ENCODE data around the gene SLC35G3.
"Not testable (repeated sequence)": the region's sequence is repeated elsewhere in the genome, so short reads cannot be mapped to it uniquely, and the experiment has no call there.

The SLC35G3 gene

GRCh38 chr17:35169835-35170363 lies 24.3 kb downstream of the SLC35G3 start:
- FAIRE-seq, result no peak
- DNase-seq (ENCODE audit: extremely low spot score, insufficient read length, low read depth), result no peak

GRCh38 chr17:35167666-35168065 lies 26.5 kb downstream of the SLC35G3 start:
- no peak for DNase-seq (ENCODE audit: extremely low spot score, insufficient read length, low read depth)
- no peak for FAIRE-seq

DNA sequence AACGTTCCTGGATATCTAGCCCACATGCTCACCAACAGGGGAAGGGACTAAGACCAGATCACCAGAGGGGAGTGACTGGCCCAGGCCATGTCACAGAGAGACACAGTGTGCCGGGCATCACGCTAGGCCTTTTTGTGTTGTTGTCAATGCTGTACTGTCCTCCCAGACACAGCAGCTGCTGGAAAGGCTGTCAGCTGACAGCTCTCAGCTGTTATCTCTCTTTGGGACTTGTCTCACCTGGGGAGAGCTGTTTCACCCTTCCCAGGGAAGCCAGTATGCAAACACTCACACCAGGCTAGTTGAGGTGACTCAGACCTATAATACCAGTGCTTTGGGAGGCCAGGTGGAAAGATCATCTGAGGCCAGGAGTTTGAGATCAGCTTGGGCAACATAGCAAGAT lies 27.1 kb downstream of the SLC35G3 start:
- no peak for FAIRE-seq
- no peak for DNase-seq (ENCODE audit: extremely low spot score, insufficient read length, low read depth)

DNA sequence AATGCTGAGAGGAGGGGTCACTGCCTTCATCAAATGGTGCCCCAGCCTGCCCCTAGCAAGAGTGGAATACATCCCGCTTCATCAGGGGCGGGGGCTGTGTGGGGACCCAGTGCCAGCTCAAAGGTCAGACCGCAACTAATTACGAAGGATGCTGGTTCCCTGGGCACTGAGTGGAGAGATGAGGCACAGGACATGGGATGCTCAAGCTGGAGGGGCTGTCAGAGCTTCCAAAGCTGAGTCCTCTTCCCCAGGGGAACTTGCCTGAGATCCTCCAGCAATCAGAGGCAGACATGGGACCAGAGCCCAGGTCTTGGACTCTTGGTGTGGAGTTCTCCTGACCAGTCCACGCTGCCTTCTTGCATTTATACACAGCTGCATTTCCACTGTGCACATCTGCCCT lies 27.7 kb downstream of the SLC35G3 start:
- FAIRE-seq (no peak), DNase-seq (ENCODE audit: extremely low spot score, insufficient read length, low read depth) (no peak)

GRCh38 chr17:35164716-35165115 lies 29.5 kb downstream of the SLC35G3 start:
- DNase-seq (ENCODE audit: extremely low spot score, insufficient read length, low read depth), result no peak
- no peak for FAIRE-seq

DNA sequence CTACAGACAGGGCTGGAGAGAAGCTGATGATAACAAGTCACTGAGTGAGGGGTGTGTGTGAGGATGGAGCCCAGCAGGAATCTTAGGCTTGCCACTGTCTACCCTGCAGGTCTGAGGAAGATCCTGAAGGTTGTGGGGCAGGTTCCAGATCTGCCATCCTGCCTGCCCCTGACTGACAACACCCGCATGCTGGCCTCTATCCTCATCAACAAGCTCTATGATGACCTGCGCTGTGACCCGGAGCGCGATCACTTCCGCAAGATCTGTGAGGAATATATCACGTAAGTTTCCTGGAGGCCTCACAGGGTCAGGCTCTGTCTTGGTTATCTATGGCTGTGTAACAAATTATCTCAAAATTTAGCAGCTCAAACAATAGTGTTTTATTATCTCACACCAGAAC lies 30.3 kb downstream of the SLC35G3 start:
- FAIRE-seq, result no peak
- DNase-seq (ENCODE audit: extremely low spot score, insufficient read length, low read depth), result no peak

DNA sequence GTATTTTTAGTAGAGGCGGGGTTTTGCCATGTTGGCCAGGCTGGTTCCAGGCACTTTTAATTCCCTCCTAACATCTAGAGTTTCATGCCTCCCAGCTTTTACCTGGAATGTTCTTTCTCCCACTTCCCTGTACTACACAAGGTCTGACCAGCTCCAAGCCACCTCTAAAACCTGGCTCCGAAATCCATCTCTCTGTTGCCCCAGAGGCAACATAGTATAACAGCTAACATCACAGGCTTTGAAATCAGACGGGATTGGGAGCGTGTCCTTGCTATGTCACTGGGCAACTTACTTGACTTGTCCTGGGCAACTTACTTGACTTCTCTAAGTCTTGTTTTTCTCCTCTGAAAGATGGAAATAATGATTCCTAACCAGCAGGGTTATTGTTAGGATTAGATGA lies 31.4 kb downstream of the SLC35G3 start:
- DNase-seq (ENCODE audit: extremely low spot score, insufficient read length, low read depth) (no peak), FAIRE-seq (no peak)

DNA sequence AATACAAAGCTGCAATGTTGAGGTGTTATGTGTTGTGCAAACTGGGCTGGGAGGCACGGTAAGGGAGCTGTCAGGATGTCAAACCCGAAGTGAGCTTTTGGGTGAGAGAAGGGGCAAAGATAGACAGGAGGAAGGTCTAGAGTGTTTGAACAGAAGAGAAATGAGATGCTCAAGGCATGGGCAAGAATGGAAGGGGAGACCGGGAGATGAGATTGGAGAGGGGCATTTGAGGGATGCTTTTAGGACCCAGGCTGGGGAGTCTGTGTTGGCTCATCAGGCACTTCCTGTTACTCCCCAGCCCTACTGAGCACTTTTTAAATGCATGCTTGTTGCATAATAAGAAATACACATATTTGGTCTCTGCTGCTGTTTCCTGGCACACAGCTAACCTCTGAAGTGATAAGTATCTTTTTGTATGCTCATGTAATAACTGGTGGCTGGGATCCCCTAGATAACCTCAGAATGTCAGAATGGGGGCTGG lies 32.9 kb downstream of the SLC35G3 start:
- FAIRE-seq (no peak), DNase-seq (ENCODE audit: extremely low spot score, insufficient read length, low read depth) (no peak)

GRCh38 chr17:35160354-35161201 lies 33.6 kb downstream of the SLC35G3 start:
- no peak for FAIRE-seq
- no peak for DNase-seq (ENCODE audit: extremely low spot score, insufficient read length, low read depth)

DNA sequence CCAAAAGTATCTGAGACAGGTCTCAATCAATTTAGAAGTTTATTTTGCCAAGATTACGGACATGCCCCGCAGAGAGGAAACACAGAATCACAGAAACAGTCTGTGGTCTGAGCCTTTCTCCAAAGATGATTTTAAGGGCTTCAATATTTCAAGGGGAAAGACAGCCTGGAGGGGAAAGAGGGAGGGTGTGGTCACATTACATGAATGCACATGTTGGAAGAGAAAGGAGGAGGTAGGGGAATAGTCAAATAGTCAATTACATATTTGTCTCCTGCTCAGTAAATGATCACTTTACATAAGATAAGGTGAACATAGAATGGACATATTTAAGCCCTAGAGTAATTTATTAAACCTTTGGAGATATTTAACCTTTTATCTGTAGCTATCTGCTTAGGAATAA lies 34.3 kb downstream of the SLC35G3 start:
- no peak for FAIRE-seq
- DNase-seq (ENCODE audit: extremely low spot score, insufficient read length, low read depth), result no peak

- FAIRE-seq (no peak), DNase-seq (ENCODE audit: extremely low spot score, insufficient read length, low read depth) (no peak)
These were observed 38.9 kb downstream of the SLC35G3 start for GRCh38 chr17:35155246-35155645.

DNA sequence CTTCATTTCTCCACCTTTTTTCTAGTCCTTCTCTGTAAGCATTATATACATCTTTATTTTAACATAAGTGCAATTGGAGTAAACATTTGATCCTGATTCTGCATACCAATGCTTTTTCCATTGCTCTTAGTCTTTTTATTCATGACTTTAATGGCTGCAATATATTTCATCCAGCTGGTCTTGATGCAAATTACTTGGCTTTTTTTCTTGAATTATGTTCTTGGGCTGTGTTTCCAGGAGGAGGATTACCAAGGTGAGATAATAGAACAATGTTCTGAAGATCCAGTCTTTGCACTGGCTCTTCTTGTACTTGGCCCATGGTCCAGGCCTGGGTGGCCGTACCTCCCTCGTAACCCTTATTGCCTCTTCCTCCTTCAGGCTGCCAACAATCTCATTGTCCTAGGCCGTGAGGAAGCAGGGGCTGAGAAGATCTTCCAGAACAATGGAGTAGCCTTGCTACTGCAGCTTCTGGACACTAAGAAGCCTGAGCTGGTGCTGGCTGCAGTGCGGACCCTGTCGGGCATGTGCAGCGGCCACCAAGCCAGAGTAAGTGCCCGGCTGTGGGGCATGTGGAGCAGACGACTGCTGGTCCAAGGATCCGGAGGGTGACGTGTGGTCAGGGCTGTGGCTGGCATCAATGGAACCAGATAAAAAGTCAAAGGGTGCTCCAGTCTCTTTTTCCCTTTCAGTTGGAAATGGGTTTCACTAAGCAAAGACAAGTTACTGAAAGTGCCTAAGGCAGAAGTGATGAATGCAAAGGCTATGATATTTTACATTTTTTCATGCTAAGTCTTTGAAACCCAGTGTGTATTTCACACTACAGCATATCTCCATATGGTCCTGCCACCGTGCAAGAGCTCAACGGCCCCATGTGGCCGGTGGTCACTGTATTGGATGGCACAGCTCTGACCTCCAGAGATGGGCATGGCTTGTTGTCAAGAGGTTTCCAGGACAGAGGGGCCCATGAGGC lies 39.7 kb downstream of the SLC35G3 start:
- FAIRE-seq (no peak), DNase-seq (ENCODE audit: extremely low spot score, insufficient read length, low read depth) (no peak)

- DNase-seq (ENCODE audit: extremely low spot score, insufficient read length, low read depth), result no peak
- no peak for FAIRE-seq
These were observed 41.6 kb downstream of the SLC35G3 start for GRCh38 chr17:35152421-35153140.

DNA sequence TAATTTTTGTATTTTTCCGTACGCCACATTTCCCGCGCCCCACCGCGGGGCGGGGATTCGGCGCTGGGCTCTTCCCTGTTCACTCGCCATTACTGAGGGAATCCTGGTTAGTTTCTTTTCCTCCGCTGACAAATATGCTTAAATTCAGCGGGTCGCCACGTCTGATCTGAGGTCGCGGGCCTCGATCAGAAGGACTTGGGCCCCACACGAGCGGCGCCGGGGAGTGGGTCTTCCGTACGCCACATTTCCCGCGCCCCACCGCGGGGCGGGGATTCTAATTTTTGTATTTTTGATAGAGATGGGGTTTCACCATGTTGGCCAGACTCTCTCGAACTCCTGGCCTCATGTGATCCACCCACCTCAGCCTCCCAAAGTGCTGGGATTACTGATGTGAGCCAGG lies 43.1 kb downstream of the SLC35G3 start:
- not testable (repeated sequence) for FAIRE-seq; DNase-seq (ENCODE audit: extremely low spot score, insufficient read length, low read depth)

GRCh38 chr17:35149941-35150340 lies 44.3 kb downstream of the SLC35G3 start:
- no peak for FAIRE-seq
- no peak for DNase-seq (ENCODE audit: extremely low spot score, insufficient read length, low read depth)

DNA sequence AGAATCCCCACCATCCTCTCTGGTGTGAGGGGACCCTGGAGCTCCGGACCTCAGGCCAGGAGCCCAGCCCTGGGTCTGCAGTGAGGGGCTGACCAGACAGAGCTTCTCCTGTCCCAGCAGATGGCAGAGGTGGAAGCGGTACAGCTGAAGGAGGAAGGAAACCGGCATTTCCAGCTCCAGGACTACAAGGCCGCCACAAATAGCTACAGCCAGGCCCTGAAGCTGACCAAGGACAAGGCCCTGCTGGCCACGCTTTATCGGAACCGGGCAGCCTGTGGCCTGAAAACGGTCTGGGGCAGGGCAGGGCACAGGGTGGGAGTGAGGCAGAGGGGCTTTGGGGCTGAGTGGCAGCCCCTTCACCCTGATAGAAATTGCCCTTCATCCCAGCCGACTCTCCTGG lies 46.0 kb downstream of the SLC35G3 start:
- FAIRE-seq, result no peak
- DNase-seq (ENCODE audit: extremely low spot score, insufficient read length, low read depth), result no peak

GRCh38 chr17:35147375-35147905 lies 46.8 kb downstream of the SLC35G3 start, which contains the start of gene UNC45B:
Gene UNC45B, plus strand, starts transcription at chr17:35147817. Its CDS starts 447 bp downstream, at chr17:35148264.
- DNase-seq (ENCODE audit: extremely low spot score, insufficient read length, low read depth) (no peak), FAIRE-seq (no peak)

GRCh38 chr17:35146214-35146833 lies 47.9 kb downstream of the SLC35G3 start:
- DNase-seq (ENCODE audit: extremely low spot score, insufficient read length, low read depth), result no peak
- FAIRE-seq, result no peak

DNA sequence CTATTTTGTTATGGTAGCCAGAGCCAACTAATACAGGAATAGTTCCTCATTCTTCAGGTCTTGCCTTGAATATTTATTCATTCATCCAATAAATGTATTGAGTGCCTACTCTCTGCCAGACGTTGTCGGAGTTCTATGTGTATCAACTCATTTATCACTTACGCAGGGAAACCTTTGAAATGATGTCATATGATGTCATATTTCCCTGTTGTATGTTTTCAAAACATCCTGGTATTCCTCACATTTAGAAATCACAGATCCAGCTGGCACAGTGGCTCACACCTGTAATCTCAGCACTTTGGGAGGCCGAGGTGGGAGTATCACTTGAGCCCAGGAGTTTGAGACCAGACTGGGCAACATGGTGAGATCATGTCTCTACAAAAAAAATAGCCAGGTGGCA lies 49.4 kb downstream of the SLC35G3 start:
- DNase-seq (ENCODE audit: extremely low spot score, insufficient read length, low read depth) (no peak), FAIRE-seq (no peak)

All from GM18507 (cell line).